ENCODE results near the gene ADGRB3. TPM values are rescaled to one million over a fixed set of nuclear protein-coding genes. Genes with fewer than 3 reads are reported as not detected.
A peak's percentile ranks its signal among the peaks of the same experiment; 100 is the strongest.

Gene ADGRB3
- total and polyA plus RNA-seq, 2 experiments from 2014 or later = 1.2 to 1.4 TPM

DNA sequence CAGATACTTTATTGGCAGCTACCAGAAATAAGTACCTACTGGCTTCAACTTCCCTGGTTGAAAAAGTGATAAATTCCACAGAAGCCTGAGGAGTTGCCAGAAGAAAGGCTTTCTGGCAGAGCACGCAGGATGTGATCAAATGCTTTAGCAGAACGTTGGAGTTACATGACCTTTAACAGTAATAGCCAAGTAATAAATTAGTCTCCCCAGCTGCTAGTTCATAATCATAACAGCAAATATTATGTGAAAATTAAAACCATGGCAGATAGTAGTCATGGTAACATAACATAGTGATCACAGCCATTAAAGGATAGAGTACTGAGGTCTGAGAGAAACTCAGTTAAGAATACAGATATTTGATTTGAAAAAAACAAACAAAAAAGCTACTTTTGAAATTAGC is 567.7 kb downstream of the ADGRB3 start:
- no peaks in the 10 kb centered on the region for H3K9me3 ChIP-seq (ENCODE audit: low read depth)
- TF ChIP-seq, protein P1, sequence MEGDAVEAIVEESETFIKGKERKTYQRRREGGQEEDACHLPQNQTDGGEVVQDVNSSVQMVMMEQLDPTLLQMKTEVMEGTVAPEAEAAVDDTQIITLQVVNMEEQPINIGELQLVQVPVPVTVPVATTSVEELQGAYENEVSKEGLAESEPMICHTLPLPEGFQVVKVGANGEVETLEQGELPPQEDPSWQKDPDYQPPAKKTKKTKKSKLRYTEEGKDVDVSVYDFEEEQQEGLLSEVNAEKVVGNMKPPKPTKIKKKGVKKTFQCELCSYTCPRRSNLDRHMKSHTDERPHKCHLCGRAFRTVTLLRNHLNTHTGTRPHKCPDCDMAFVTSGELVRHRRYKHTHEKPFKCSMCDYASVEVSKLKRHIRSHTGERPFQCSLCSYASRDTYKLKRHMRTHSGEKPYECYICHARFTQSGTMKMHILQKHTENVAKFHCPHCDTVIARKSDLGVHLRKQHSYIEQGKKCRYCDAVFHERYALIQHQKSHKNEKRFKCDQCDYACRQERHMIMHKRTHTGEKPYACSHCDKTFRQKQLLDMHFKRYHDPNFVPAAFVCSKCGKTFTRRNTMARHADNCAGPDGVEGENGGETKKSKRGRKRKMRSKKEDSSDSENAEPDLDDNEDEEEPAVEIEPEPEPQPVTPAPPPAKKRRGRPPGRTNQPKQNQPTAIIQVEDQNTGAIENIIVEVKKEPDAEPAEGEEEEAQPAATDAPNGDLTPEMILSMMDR (IDR thresholded peaks at IDR 0.05; ENCODE audit: low read depth, low read length) = no peak
- no peaks in the 10 kb centered on the region for H3K4me1 ChIP-seq (ENCODE audit: low read depth)
- no peaks in the 10 kb centered on the region for H3K27me3 ChIP-seq
- no peak for DNase-seq (ENCODE audit: low read depth in 1 of 2, low spot score in 1 of 2)
- no peaks in the 10 kb centered on the region for H3K36me3 ChIP-seq
- no peak overlapping the region for H3K27ac ChIP-seq
- H3K4me3 ChIP-seq = no peak overlapping the region

DNA sequence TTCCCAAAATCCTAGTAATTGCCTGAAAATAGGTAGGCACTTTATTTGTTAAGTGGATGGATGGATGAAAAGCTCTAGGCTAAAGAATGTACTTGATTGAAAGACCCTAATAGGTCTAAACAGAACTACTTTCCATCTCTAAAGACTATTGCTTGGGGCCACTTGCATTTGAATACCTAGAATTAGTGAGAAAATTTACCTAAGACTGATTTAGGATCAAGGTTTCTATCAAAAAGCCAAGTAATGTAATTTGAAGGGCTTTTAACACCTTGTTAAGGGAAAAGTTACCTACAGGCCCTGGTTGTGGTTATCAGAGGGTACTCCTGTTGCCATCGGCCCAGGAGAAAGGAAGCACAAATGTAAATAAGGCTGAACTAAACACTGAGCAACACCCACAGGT is 581.0 kb downstream of the ADGRB3 start:
- H3K9me3 ChIP-seq (ENCODE audit: low read depth) = no peaks in the 10 kb centered on the region
- DNase-seq (ENCODE audit: low read depth in 1 of 2, low spot score in 1 of 2) = no peak
- no peak overlapping the region for H3K4me3 ChIP-seq
- H3K4me1 ChIP-seq (ENCODE audit: low read depth) = no peaks in the 10 kb centered on the region
- TF ChIP-seq, protein P1 (IDR thresholded peaks at IDR 0.05; ENCODE audit: low read depth, low read length) = no peak
- no peaks in the 10 kb centered on the region for H3K36me3 ChIP-seq
- H3K27ac ChIP-seq = no peak overlapping the region
- H3K27me3 ChIP-seq = no peaks in the 10 kb centered on the region

DNA sequence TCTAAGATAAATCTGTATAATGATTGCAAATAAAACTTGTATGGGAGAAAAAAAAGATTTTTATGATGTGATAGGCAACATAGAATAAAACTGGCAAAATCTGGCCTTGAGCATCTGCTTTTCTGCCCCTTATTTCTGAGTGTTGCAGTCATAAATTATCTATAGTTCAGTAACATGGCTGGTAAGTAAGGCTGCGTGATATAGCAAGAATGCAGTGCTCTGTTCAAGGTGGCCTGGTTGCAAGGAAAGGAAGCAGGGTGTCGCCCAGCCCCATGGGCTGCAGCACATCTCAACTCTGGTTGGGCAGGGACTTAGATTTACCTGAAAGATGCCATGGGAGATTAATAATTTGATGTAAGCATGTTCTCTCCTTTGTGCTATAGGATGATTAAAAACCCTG is 582.3 kb downstream of the ADGRB3 start:
- Histone ChIP-seq H3K27ac (no peak overlapping the region), H3K36me3 (no peaks in the 10 kb centered on the region), H3K27me3 (no peaks in the 10 kb centered on the region), H3K9me3 (ENCODE audit: low read depth) (no peaks in the 10 kb centered on the region), H3K4me3 (no peak overlapping the region), H3K4me1 (ENCODE audit: low read depth) (no peaks in the 10 kb centered on the region)
- DNase-seq (ENCODE audit: low read depth in 1 of 2, low spot score in 1 of 2) = no peak
- TF ChIP-seq, protein P1 (IDR thresholded peaks at IDR 0.05; ENCODE audit: low read depth, low read length) = no peak

DNA sequence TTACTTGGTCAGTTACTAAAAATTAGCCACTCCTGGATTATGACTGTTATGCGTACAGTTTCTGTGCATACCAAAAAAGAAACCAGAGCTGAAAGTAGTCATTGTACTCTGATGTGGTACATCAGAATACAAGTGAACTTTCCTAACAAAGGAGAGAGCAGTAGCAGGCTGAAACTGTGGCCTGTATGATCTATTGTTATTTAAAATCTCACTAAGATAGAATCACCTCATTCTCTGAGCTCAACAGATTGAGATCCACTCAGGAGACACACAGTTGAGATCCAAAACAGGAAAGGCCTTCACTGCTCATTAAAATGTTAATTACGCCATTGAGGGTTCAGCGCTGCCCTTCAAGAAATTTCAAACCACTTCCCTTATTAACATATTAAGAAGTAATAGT is 585.3 kb downstream of the ADGRB3 start:
- no peak overlapping the region for H3K27ac ChIP-seq
- no peaks in the 10 kb centered on the region for H3K9me3 ChIP-seq (ENCODE audit: low read depth)
- no peaks in the 10 kb centered on the region for H3K4me1 ChIP-seq (ENCODE audit: low read depth)
- H3K27me3 ChIP-seq = no peaks in the 10 kb centered on the region
- DNase-seq (ENCODE audit: low read depth in 1 of 2, low spot score in 1 of 2) = no peak
- TF ChIP-seq, protein P1 (IDR thresholded peaks at IDR 0.05; ENCODE audit: low read depth, low read length) = no peak
- no peak overlapping the region for H3K4me3 ChIP-seq
- H3K36me3 ChIP-seq = no peaks in the 10 kb centered on the region

DNA sequence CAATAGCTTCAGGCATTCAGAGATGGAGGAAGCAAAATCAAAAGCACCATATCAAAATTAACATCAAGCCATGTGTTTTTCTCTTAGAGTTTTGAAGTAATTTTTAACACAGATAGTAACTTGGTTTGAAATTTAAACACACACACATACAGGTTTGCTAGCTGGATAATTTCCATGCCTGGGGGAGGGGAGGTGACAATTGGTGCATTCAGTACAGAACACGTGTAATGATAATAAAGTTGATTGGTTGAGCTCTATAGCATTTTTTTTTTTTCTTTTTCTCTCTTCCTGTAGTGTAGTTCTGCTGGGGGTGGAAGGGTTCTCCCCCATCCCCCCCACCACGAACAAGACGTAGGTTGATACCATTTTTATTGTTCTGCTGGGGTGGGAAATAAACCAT is 596.9 kb downstream of the ADGRB3 start:
- no peaks in the 10 kb centered on the region for H3K9me3 ChIP-seq (ENCODE audit: low read depth)
- no peaks in the 10 kb centered on the region for H3K36me3 ChIP-seq
- TF ChIP-seq, protein P1 (IDR thresholded peaks at IDR 0.05; ENCODE audit: low read depth, low read length) = no peak
- no peaks in the 10 kb centered on the region for H3K4me1 ChIP-seq (ENCODE audit: low read depth)
- peaks cover 8% of the 10 kb centered on the region for H3K27me3 ChIP-seq
- H3K27ac ChIP-seq = no peak overlapping the region
- H3K4me3 ChIP-seq = no peak overlapping the region
- no peak for DNase-seq (ENCODE audit: low read depth in 1 of 2, low spot score in 1 of 2)

DNA sequence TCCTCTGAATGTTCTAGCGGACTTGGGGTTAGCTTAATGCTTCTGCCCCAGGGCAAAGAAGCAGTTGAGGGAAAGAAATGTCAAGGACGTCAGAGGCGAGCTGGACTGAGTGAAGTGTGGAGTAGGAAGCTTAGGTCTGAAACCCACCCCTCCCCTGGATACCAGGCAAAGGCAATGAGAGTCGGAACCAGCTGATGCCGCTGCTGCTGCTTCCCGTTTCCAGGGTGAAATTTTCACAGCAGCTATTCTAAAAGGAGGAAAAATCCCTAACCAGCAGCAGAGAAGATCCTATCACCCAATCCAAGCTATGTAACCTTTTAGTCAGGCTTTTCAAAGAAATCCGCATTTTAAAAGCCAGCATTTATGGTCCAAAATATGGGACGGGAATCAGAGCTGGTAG is 597.4 kb downstream of the ADGRB3 start:
- no peaks in the 10 kb centered on the region for H3K36me3 ChIP-seq
- H3K27ac ChIP-seq = no peak overlapping the region
- no peaks in the 10 kb centered on the region for H3K9me3 ChIP-seq (ENCODE audit: low read depth)
- H3K4me1 ChIP-seq (ENCODE audit: low read depth) = no peaks in the 10 kb centered on the region
- DNase-seq (ENCODE audit: low read depth in 1 of 2, low spot score in 1 of 2) = peak in 1 of 2 donors; percentile 3
- no peak overlapping the region for H3K4me3 ChIP-seq
- H3K27me3 ChIP-seq = peaks cover 8% of the 10 kb centered on the region
- TF ChIP-seq, protein P1 (IDR thresholded peaks at IDR 0.05; ENCODE audit: low read depth, low read length) = no peak
